CD14-positive monocyte (primary cell): Measurements from ENCODE around the gene STPG3. TPM values are rescaled to one million over a fixed set of nuclear protein-coding genes. Genes with fewer than 3 reads are reported as not detected.
A peak's percentile ranks its signal among the peaks of the same experiment; 100 is the strongest.

Experiments
- DNase-seq, 3 donors: peaks; one replicate each; pipeline ENCODE4 v3.0.0-alpha.2; 2011 to 2022
- H2AFZ ChIP-seq: 2 replicates; pipeline ENCODE4 v1.6.0; 2012; ENCODE audit warnings: mild to moderate bottlenecking, low read depth, low read length, inconsistent platforms; ENCODE audit not compliant: insufficient read depth, poor library complexity, severe bottlenecking
- H3K27ac ChIP-seq, 2 donors: 1 replicate in 1 of 2; 2 replicates in 1 of 2; pipeline ENCODE4 v1.5.1; 2012 to 2013; ENCODE audit warnings: low read length in 2 of 2, control low read depth in 1 of 2, inconsistent platforms in 1 of 2, low read depth in 1 of 2, mild to moderate bottlenecking in 1 of 2
- H3K27me3 ChIP-seq, 2 donors: one replicate each; pipeline versions ENCODE4 v1.6.0 to v1.6.1; 2011 to 2013; ENCODE audit warnings: low read length in 2 of 2; ENCODE audit not compliant: control insufficient read depth in 2 of 2, insufficient read depth in 2 of 2
- H3K36me3 ChIP-seq, 2 donors: replicated peaks in 1 of 2; 1 replicate in 1 of 2; 2 replicates in 1 of 2; pipeline versions ENCODE4 v1.5.1 to v1.6.1; 2012 to 2013; ENCODE audit warnings: low read length in 2 of 2, control low read depth in 1 of 2, inconsistent platforms in 1 of 2, mild to moderate bottlenecking in 1 of 2; ENCODE audit not compliant: insufficient read depth in 2 of 2, control insufficient read depth in 1 of 2
- H3K4me1 ChIP-seq, 2 donors: 1 replicate in 1 of 2; 2 replicates in 1 of 2; pipeline versions ENCODE4 v1.5.1 to v1.6.1; 2012 to 2013; ENCODE audit warnings: low read length in 2 of 2, control low read depth in 1 of 2, inconsistent platforms in 1 of 2, mild to moderate bottlenecking in 1 of 2, moderate library complexity in 1 of 2; ENCODE audit not compliant: insufficient read depth in 2 of 2, control insufficient read depth in 1 of 2
- H3K4me2 ChIP-seq: replicated peaks from 2 replicates; pipeline ENCODE3; 2012; ENCODE audit warnings: low read length, moderate library complexity, mild to moderate bottlenecking; ENCODE audit not compliant: poor library complexity, severe bottlenecking; ENCODE audit errors: extremely low read depth
- H3K4me3 ChIP-seq, 3 experiments: fragments of 200-600 bp in 1 of 3; sonication (generic) in 1 of 3; replicated peaks in 1 of 3; 1 replicate in 2 of 3; 2 replicates in 1 of 3; pipeline ENCODE4 v1.5.1; 2011 to 2013; ENCODE audit warnings: low read length in 3 of 3, mild to moderate bottlenecking in 3 of 3, control low read depth in 2 of 3, low read depth in 2 of 3, inconsistent platforms in 1 of 3, moderate library complexity in 1 of 3
- H3K79me2 ChIP-seq: 2 replicates; pipeline ENCODE4 v1.6.0; 2012; ENCODE audit warnings: mild to moderate bottlenecking, control low read depth, inconsistent platforms, low read length, moderate library complexity; ENCODE audit not compliant: insufficient read depth
- H3K9ac ChIP-seq: 2 replicates; pipeline ENCODE4 v1.6.0; 2017; ENCODE audit warnings: low read length, mild to moderate bottlenecking; ENCODE audit not compliant: insufficient read depth, poor library complexity, severe bottlenecking
- H3K9me3 ChIP-seq, 2 donors: replicated peaks in 1 of 2; 1 replicate in 1 of 2; 2 replicates in 1 of 2; pipeline versions ENCODE4 v1.5.1 to v1.6.1; 2012 to 2013; ENCODE audit warnings: low read length in 2 of 2, control low read depth in 1 of 2; ENCODE audit not compliant: control insufficient read depth in 1 of 2, insufficient read depth in 1 of 2
- H4K20me1 ChIP-seq: 2 replicates; pipeline ENCODE4 v1.6.0; 2012; ENCODE audit warnings: mild to moderate bottlenecking, low read length, control low read depth, moderate library complexity; ENCODE audit not compliant: insufficient read depth
- H3K27ac Mint-ChIP-seq, 7 donors: one replicate each; pipeline ENCODE4 v1.8.0; 2020; ENCODE audit warnings: mild to moderate bottlenecking in 7 of 7, mixed read lengths in 7 of 7, moderate library complexity in 6 of 7, inconsistent platforms in 2 of 7
- H3K27me3 Mint-ChIP-seq, 3 donors: one replicate each; pipeline ENCODE4 v1.8.0; 2021 to 2022; ENCODE audit warnings: low read depth in 3 of 3, mild to moderate bottlenecking in 3 of 3, mixed read lengths in 3 of 3, moderate library complexity in 3 of 3, inconsistent platforms in 1 of 3
- H3K36me3 Mint-ChIP-seq, 2 donors: one replicate each; pipeline ENCODE4 v1.8.0; 2020; ENCODE audit warnings: mixed read lengths in 2 of 2, inconsistent platforms in 1 of 2, mild to moderate bottlenecking in 1 of 2
- H3K4me1 Mint-ChIP-seq: one replicate; pipeline ENCODE4 v1.8.0; 2020; ENCODE audit warnings: mild to moderate bottlenecking, mixed read lengths
- H3K4me3 Mint-ChIP-seq, 2 donors: one replicate each; pipeline ENCODE4 v1.8.0; 2020; ENCODE audit warnings: mild to moderate bottlenecking in 2 of 2, mixed read lengths in 2 of 2, moderate library complexity in 1 of 2
- H3K9me3 Mint-ChIP-seq, 7 donors: one replicate each; pipeline ENCODE4 v1.8.0; 2020 to 2022; ENCODE audit warnings: mixed read lengths in 7 of 7, mild to moderate bottlenecking in 6 of 7, moderate library complexity in 6 of 7, inconsistent platforms in 2 of 7
- CTCF ChIP-seq: fragments of 200-600 bp; IDR thresholded peaks from one replicate; pipeline ENCODE4 v1.8.0; 2022; ENCODE audit warnings: antibody characterized with exemption, mild to moderate bottlenecking
- WGBS: methylation state at CpG from one replicate; pipeline ENCODE4 v1.1.5; 2013; ENCODE audit warnings: missing lambda C conversion rate; ENCODE audit not compliant: insufficient coverage; 5-methylcytosine and 5-hydroxymethylcytosine counted together
- intact Hi-C, 2 donors: fragments of 100-400 bp; cut with micrococcal nuclease; formaldehyde crosslinking; loops; one replicate each; pipeline versions ENCODE4 v1.15.0 to v1.15.1; 2023
- polyA plus RNA-seq, 3 donors: library from polyadenylated mRNA; depleted of rRNA in 1 of 3; unstranded in 2 of 3; stranded (reverse) in 1 of 3; fragments of 300-500 nt in 2 of 3; fragments of >200 nt in 1 of 3; fragmentation: Illumina TruSeq in 2 of 3; gene quantifications; 1 replicate in 2 of 3; 2 replicates in 1 of 3; pipeline ENCODE4 v1.2.3, GENCODE V29; 2012 to 2021

STPG3 gene
- polyA plus RNA-seq, 3 donors = not detected

- WGBS = 98% methylated on average over 9 of the region's 10 CpGs
- no peak for DNase-seq
- peaks cover 35 to 69% of the 10 kb centered on the region in 2 donors for H3K36me3 Mint-ChIP-seq
- Histone ChIP-seq H3K4me3 (no peak overlapping the region), H3K27ac (no peak overlapping the region), H3K9ac (no peak overlapping the region), H3K4me2 (no peak overlapping the region), H3K79me2 (peaks cover 3% of the 10 kb centered on the region), H3K9me3 (no peaks in the 10 kb centered on the region), H3K36me3 (peaks cover 41 to 55% of the 10 kb centered on the region in 2 donors), H2AFZ (no peak overlapping the region), H4K20me1 (peaks cover 29% of the 10 kb centered on the region), H3K27me3 (no peaks in the 10 kb centered on the region), H3K4me1 (peaks cover 12 to 16% of the 10 kb centered on the region in 2 donors)
- H3K4me1 Mint-ChIP-seq = peaks cover 15% of the 10 kb centered on the region
- no peak for TF ChIP-seq CTCF
- no peaks in the 10 kb centered on the region for H3K27me3 Mint-ChIP-seq
- peak overlapping the region in 2 of 7 donors; percentile 37 to 60 for H3K27ac Mint-ChIP-seq
- intact Hi-C loops = no loop called here
- H3K9me3 Mint-ChIP-seq = peaks cover 0 to 5% (median 0%) of the 10 kb centered on the region in 7 donors
- H3K4me3 Mint-ChIP-seq = no peak overlapping the region
These were observed 12.4 kb downstream of the STPG3 start for GRCh38 chr9:137263506-137263905.

GRCh38 chr9:137264067-137264466 is 13.0 kb downstream of the STPG3 start:
- peaks cover 18 to 21% of the 10 kb centered on the region in 2 donors for H3K4me1 ChIP-seq
- peaks cover 34 to 67% of the 10 kb centered on the region in 2 donors for H3K36me3 Mint-ChIP-seq
- H3K27ac Mint-ChIP-seq = peak overlapping the region in 1 of 7 donors; percentile 18
- H4K20me1 ChIP-seq = peaks cover 29% of the 10 kb centered on the region
- H3K9ac ChIP-seq = no peak overlapping the region
- no peak for DNase-seq
- peaks cover 36 to 55% of the 10 kb centered on the region in 2 donors for H3K36me3 ChIP-seq
- H3K4me2 ChIP-seq = no peak overlapping the region
- no peak for TF ChIP-seq CTCF
- no peak overlapping the region for H3K4me3 ChIP-seq
- intact Hi-C loops = no loop called here
- H3K4me1 Mint-ChIP-seq = peaks cover 21% of the 10 kb centered on the region
- H3K9me3 ChIP-seq = no peaks in the 10 kb centered on the region
- H3K9me3 Mint-ChIP-seq = peaks cover 0 to 5% (median 0%) of the 10 kb centered on the region in 7 donors
- 98% methylated on average over 22 of the region's 22 CpGs for WGBS
- no peak overlapping the region for H2AFZ ChIP-seq
- H3K4me3 Mint-ChIP-seq = no peak overlapping the region
- H3K27ac ChIP-seq = no peak overlapping the region
- peaks cover 3% of the 10 kb centered on the region for H3K79me2 ChIP-seq
- H3K27me3 ChIP-seq = no peaks in the 10 kb centered on the region
- H3K27me3 Mint-ChIP-seq = no peaks in the 10 kb centered on the region
